ENCODE data around the gene IL31RA.

DNA sequence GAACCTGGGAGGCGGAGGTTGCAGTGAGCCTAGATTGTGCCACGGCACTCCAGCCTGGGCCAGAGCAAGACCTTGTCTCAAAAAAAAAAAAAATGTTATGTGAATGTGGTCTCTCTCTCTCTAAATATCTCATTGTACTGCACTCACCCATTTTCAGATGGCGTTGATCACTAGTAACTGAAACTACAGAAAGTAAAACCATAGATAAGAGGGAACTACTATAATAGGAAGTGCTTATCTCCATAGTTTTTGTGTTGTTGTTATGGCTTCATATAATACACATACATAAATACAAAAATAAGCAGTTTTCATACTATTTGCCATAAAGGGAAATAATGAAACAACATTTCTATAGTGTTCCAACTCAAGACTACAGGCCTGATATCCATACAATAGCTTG, 9.1 kb downstream of the IL31RA start:
- TF ChIP-seq, protein P1, sequence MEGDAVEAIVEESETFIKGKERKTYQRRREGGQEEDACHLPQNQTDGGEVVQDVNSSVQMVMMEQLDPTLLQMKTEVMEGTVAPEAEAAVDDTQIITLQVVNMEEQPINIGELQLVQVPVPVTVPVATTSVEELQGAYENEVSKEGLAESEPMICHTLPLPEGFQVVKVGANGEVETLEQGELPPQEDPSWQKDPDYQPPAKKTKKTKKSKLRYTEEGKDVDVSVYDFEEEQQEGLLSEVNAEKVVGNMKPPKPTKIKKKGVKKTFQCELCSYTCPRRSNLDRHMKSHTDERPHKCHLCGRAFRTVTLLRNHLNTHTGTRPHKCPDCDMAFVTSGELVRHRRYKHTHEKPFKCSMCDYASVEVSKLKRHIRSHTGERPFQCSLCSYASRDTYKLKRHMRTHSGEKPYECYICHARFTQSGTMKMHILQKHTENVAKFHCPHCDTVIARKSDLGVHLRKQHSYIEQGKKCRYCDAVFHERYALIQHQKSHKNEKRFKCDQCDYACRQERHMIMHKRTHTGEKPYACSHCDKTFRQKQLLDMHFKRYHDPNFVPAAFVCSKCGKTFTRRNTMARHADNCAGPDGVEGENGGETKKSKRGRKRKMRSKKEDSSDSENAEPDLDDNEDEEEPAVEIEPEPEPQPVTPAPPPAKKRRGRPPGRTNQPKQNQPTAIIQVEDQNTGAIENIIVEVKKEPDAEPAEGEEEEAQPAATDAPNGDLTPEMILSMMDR (conservative IDR thresholded peaks at IDR 0.05 in 1 of 2, IDR thresholded peaks at IDR 0.05 in 1 of 2; ENCODE audit: extremely low read depth in 1 of 2, insufficient read depth in 1 of 2, low read depth in 1 of 2, low read length in 2 of 2), result no peak
- no peak for TF ChIP-seq EZH2 (IDR thresholded peaks at IDR 0.05; ENCODE audit: borderline replicate concordance, low read length)

Data from mammary epithelial cell (primary cell).